Measurements from ENCODE around the gene FGFR1OP2. TPM values are rescaled to one million over a fixed set of nuclear protein-coding genes. Genes with fewer than 3 reads are reported as not detected.

Gene FGFR1OP2
- total and polyA plus RNA-seq, 2 of the 4 experiments (the other 2 are of a cell fraction), result 26.7 to 31.0 TPM

DNA sequence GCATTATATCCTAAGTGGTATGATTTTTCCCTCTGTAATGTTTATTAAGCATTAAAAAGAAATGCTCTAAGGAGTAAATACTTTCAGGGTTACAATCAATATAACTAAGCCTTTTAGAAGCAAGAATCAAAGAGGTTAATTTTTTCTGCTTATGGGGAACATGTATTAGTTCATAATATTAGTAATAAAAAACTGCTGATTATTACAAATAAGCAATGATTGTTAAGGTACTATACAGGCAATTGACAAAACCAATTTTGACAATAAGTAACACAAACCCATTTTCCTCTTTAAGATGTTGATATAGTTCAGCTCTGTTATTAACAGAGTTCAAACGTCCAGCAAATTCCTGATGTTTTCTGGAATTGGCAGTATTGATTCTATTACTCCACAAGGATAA is 32.2 kb upstream of the FGFR1OP2 start:
- H2AFZ ChIP-seq (replicated peaks; ENCODE audit: low read length, poor library complexity), result no peak overlapping the region
- H3K4ac ChIP-seq (ENCODE audit: low read depth, low read length), result no peak overlapping the region
- no peak overlapping the region for H3K9ac ChIP-seq (ENCODE audit: low read depth, low read length)
- no peak overlapping the region for H2BK20ac ChIP-seq (ENCODE audit: low read depth, low read length)
- no peaks in the 10 kb centered on the region for H3K27me3 ChIP-seq (ENCODE audit: control insufficient read depth, insufficient read depth, low read length)
- WGBS, 2 experiments (ENCODE audit: extremely low coverage in 2 of 2, insufficient read length in 1 of 2), result no CpG with 5 or more reads among the region's 1 CpG
- dilution Hi-C loops (cut with HindIII; ENCODE audit: low sequenced_read_pairs, unreplicated experiment) (no loop called here), in situ Hi-C loops (cut with MboI; ENCODE audit: low sequenced_read_pairs) (no loop called here), intact Hi-C loops (cut with micrococcal nuclease) (no loop called here)
- no TSS peak for BruUV-seq (replicated peaks)
- ATAC-seq (ENCODE audit: low read depth), result no peak
- no peaks in the 10 kb centered on the region for H4K20me1 ChIP-seq (ENCODE audit: insufficient read depth, low read length)
- H3K14ac ChIP-seq (replicated peaks; ENCODE audit: low read depth, low read length), result no peak overlapping the region
- H3K18ac ChIP-seq (ENCODE audit: low read depth, low read length), result no peak overlapping the region
- ChIA-PET POLR2A (ENCODE audit: unreplicated experiment) (no interaction called here), CTCF (no interaction called here)
- H4K5ac ChIP-seq (ENCODE audit: low read depth, low read length), result no peak overlapping the region
- no peak overlapping the region for H3K4me2 ChIP-seq (ENCODE audit: low read depth, low read length)
- H2AK9ac ChIP-seq (replicated peaks; ENCODE audit: low read depth, low read length, poor library complexity), result no peak overlapping the region
- no peak overlapping the region for H2BK5ac ChIP-seq (ENCODE audit: low read depth, low read length, poor library complexity, severe bottlenecking)
- H3K9me3 ChIP-seq (ENCODE audit: control insufficient read depth, insufficient read depth, low read length), result no peaks in the 10 kb centered on the region
- H3K23ac ChIP-seq (ENCODE audit: low read depth, low read length), result no peak overlapping the region
- H4K8ac ChIP-seq (ENCODE audit: low read depth in 2 of 2, low read length in 2 of 2), result no peak overlapping the region
- H3K36me3 ChIP-seq (ENCODE audit: control insufficient read depth, insufficient read depth, low read length), result peaks cover 12% of the 10 kb centered on the region
- H2AK5ac ChIP-seq (ENCODE audit: low read depth, low read length), result no peak overlapping the region
- no peak overlapping the region for H3K27ac ChIP-seq (ENCODE audit: insufficient read depth, low read length)
- H3K56ac ChIP-seq (ENCODE audit: extremely low read depth, insufficient read depth, low read length), result no peak overlapping the region
- no peak overlapping the region for H3K4me3 ChIP-seq (ENCODE audit: insufficient read depth, low read depth, low read length)
- H2BK15ac ChIP-seq (ENCODE audit: low read depth, low read length), result no peak overlapping the region
- H3K79me1 ChIP-seq (ENCODE audit: low read depth in 1 of 2, low read length in 2 of 2), result peaks cover 0 to 4% of the 10 kb centered on the region in 2 experiments; a peak in 1 of 4 replicates
- no peak overlapping the region for H4K91ac ChIP-seq (ENCODE audit: insufficient read depth, low read depth, low read length)
- H2BK120ac ChIP-seq (ENCODE audit: low read depth, low read length), result no peak overlapping the region
- TF ChIP-seq MAFK (IDR thresholded peaks at IDR 0.05; ENCODE audit: low read depth, low read length), result peak; percentile 30; the same call in 1 of the 2 replicates
- no peak for TF ChIP-seq CEBPB (IDR thresholded peaks at IDR 0.05; ENCODE audit: low read depth, low read length)
- DNase-seq, result no peak
- no peaks in the 10 kb centered on the region for H3K4me1 ChIP-seq (ENCODE audit: control insufficient read depth, insufficient read depth, low read length)
- H3K9me1 ChIP-seq (ENCODE audit: insufficient read depth, low read length), result no peaks in the 10 kb centered on the region; the same call in none of the 2 replicates

Measured in IMR-90 (cell line).